Measurements from ENCODE around the gene PTPN6.

Gene PTPN6

GRCh38 chr12:6977653-6978052 lies 26.5 kb downstream of the PTPN6 start:
- no peak overlapping the region for H3K4me3 ChIP-seq (ENCODE audit: low read depth, low read length)
- no peak for TF ChIP-seq CTCF (IDR thresholded peaks at IDR 0.05; ENCODE audit: low read depth, low read length, missing control alignments)
- in situ Hi-C loops (cut with HindIII; ENCODE audit: low sequenced_read_pairs), result no loop called here
- DNase-seq (ENCODE audit: low read depth), result no peak

GRCh38 chr12:6978188-6978587 lies 27.0 kb downstream of the PTPN6 start:
- no peak for TF ChIP-seq CTCF (IDR thresholded peaks at IDR 0.05; ENCODE audit: low read depth, low read length, missing control alignments)
- H3K4me3 ChIP-seq (ENCODE audit: low read depth, low read length), result no peak overlapping the region
- DNase-seq (ENCODE audit: low read depth), result no peak
- in situ Hi-C loops (cut with HindIII; ENCODE audit: low sequenced_read_pairs), result no loop called here

- H3K4me3 ChIP-seq (ENCODE audit: low read depth, low read length), result no peak overlapping the region
- TF ChIP-seq CTCF (IDR thresholded peaks at IDR 0.05; ENCODE audit: low read depth, low read length, missing control alignments), result no peak
- DNase-seq (ENCODE audit: low read depth), result no peak
- in situ Hi-C loops (cut with HindIII; ENCODE audit: low sequenced_read_pairs), result no loop called here
Observed at GRCh38 chr12:6978611-6979011, 27.5 kb downstream of the PTPN6 start.

GRCh38 chr12:6979021-6979420 lies 27.9 kb downstream of the PTPN6 start:
- DNase-seq (ENCODE audit: low read depth), result no peak
- TF ChIP-seq CTCF (IDR thresholded peaks at IDR 0.05; ENCODE audit: low read depth, low read length, missing control alignments), result no peak
- in situ Hi-C loops (cut with HindIII; ENCODE audit: low sequenced_read_pairs), result no loop called here
- H3K4me3 ChIP-seq (ENCODE audit: low read depth, low read length), result no peak overlapping the region

GRCh38 chr12:6979453-6979852 lies 28.3 kb downstream of the PTPN6 start:
- DNase-seq (ENCODE audit: low read depth), result no peak
- no peak overlapping the region for H3K4me3 ChIP-seq (ENCODE audit: low read depth, low read length)
- in situ Hi-C loops (cut with HindIII; ENCODE audit: low sequenced_read_pairs), result no loop called here
- no peak for TF ChIP-seq CTCF (IDR thresholded peaks at IDR 0.05; ENCODE audit: low read depth, low read length, missing control alignments)

- TF ChIP-seq CTCF (IDR thresholded peaks at IDR 0.05; ENCODE audit: low read depth, low read length, missing control alignments), result no peak
- DNase-seq (ENCODE audit: low read depth), result no peak
- no peak overlapping the region for H3K4me3 ChIP-seq (ENCODE audit: low read depth, low read length)
- in situ Hi-C loops (cut with HindIII; ENCODE audit: low sequenced_read_pairs), result no loop called here
Observed at GRCh38 chr12:6980075-6980474, 28.9 kb downstream of the PTPN6 start.

- H3K4me3 ChIP-seq (ENCODE audit: low read depth, low read length), result no peak overlapping the region
- DNase-seq (ENCODE audit: low read depth), result no peak
- no peak for TF ChIP-seq CTCF (IDR thresholded peaks at IDR 0.05; ENCODE audit: low read depth, low read length, missing control alignments)
- in situ Hi-C loops (cut with HindIII; ENCODE audit: low sequenced_read_pairs), result no loop called here
Observed at GRCh38 chr12:6980740-6981139, 29.6 kb downstream of the PTPN6 start.

Data from astrocyte of the cerebellum (primary cell).